ENCODE measurements around the gene GRXCR2. TPM values are rescaled to one million over a fixed set of nuclear protein-coding genes. Genes with fewer than 3 reads are reported as not detected.

Gene GRXCR2
- total RNA-seq, 2 donors from 2014 or later: not detected

DNA sequence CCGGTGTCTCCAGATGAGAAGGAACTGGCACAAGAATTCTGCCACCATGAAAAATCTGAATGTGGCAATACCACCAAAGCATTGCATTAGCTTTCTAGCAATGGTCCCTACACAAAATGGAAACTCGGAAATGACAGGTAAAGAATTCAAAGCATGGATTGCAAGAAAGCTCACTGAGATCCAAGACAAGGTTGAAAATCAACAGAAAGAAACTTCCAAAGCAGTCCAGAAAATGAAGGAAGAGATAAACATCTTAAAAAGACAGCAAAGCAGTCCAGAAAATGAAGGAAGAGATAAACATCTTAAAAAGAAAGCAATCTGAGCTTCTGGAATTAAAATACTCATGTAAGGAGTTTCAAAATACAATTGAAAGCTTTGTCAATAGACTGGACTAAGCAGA lies 16.8 kb upstream of the GRXCR2 start:
- DNase-seq (ENCODE audit: low spot score): no peak
- intact Hi-C loops (cut with DNase I): no loop called here
- 83% methylated on average over 2 of the region's 2 CpGs for WGBS

DNA sequence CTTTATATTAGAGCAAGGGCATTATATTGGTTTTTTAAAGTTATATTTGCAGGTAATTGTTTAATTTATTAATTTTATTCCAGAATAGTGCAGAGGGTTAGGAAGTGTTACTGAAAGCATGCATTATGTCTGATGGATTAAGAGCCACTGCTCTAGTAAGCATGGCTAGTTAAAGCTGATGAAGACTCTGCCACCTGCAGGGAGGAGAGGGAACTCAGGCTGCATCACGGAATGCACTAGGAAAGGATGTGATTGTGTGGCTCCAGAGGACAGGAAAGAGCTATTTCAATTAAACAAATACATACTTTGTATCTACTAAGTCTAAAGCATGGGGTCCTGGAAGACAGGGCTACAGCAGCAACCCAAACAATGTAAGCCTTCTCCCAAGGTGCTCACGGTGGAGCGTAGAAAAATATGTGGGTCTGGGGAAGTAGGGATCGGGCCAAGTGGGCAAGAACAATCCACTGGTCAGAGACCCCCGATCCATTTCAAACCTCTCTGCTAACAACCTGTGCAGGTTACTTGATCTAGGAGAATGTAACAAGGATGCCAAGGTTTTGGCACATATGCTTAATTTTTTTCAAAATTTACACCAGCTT lies 15.3 kb upstream of the GRXCR2 start:
- intact Hi-C loops (cut with DNase I): no loop called here
- 76% methylated on average over 5 of the region's 5 CpGs for WGBS
- TF ChIP-seq, protein P1, sequence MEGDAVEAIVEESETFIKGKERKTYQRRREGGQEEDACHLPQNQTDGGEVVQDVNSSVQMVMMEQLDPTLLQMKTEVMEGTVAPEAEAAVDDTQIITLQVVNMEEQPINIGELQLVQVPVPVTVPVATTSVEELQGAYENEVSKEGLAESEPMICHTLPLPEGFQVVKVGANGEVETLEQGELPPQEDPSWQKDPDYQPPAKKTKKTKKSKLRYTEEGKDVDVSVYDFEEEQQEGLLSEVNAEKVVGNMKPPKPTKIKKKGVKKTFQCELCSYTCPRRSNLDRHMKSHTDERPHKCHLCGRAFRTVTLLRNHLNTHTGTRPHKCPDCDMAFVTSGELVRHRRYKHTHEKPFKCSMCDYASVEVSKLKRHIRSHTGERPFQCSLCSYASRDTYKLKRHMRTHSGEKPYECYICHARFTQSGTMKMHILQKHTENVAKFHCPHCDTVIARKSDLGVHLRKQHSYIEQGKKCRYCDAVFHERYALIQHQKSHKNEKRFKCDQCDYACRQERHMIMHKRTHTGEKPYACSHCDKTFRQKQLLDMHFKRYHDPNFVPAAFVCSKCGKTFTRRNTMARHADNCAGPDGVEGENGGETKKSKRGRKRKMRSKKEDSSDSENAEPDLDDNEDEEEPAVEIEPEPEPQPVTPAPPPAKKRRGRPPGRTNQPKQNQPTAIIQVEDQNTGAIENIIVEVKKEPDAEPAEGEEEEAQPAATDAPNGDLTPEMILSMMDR (IDR thresholded peaks at IDR 0.05): peak in 3 of 4 experiments; percentile 10 to 56 (median 38)
- no peak for TF ChIP-seq POLR2AphosphoS5 (IDR thresholded peaks at IDR 0.05)
- no peak for TF ChIP-seq POLR2A (IDR thresholded peaks at IDR 0.05)

More for the DNA sequence above, 16.8 kb upstream of the GRXCR2 start:
- Histone ChIP-seq H3K4me3 (no peak overlapping the region), H3K4me1 (replicated peaks) (no peaks in the 10 kb centered on the region), H3K27ac (no peak overlapping the region), H3K27me3 (replicated peaks; ENCODE audit: insufficient read depth) (no peaks in the 10 kb centered on the region), H3K36me3 (no peaks in the 10 kb centered on the region), H3K9me3 (no peaks in the 10 kb centered on the region)
- TF ChIP-seq, protein P1 (IDR thresholded peaks at IDR 0.05): no peak
- TF ChIP-seq POLR2A (IDR thresholded peaks at IDR 0.05): no peak
- no peak for TF ChIP-seq POLR2AphosphoS5 (IDR thresholded peaks at IDR 0.05)

DNA sequence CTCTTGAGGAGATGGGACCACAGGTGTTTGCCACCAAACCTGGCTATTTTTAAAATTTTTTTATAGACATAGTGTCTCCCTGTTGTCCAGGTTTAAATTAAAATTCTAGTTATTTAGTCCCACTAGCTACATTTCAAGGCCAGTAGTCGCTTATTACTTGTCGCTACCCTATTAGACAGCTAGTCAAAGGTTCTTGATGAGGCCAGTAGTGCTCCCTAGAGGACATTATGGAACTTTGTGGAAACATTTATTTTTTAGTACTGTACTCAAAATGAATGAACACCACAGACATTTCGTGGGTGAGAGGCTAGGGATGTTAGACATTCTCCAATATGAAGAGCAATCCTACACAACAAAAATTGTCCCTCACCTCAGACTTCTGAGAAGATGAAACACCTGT lies 14.4 kb upstream of the GRXCR2 start:
- H3K27me3 ChIP-seq (replicated peaks; ENCODE audit: insufficient read depth): no peaks in the 10 kb centered on the region
- 85% methylated on average over 3 of the region's 3 CpGs for WGBS
- TF ChIP-seq POLR2AphosphoS5 (IDR thresholded peaks at IDR 0.05) (no peak), POLR2A (IDR thresholded peaks at IDR 0.05) (no peak)
- TF ChIP-seq, protein P1 (IDR thresholded peaks at IDR 0.05): no peak
- H3K4me1 ChIP-seq (replicated peaks): no peaks in the 10 kb centered on the region
- no peaks in the 10 kb centered on the region for H3K36me3 ChIP-seq
- no peak for DNase-seq (ENCODE audit: low spot score)
- intact Hi-C loops (cut with DNase I): no loop called here
- no peak overlapping the region for H3K27ac ChIP-seq
- no peak overlapping the region for H3K4me3 ChIP-seq
- no peaks in the 10 kb centered on the region for H3K9me3 ChIP-seq

More for the DNA sequence above, 15.3 kb upstream of the GRXCR2 start:
- DNase-seq (ENCODE audit: low spot score): no peak
- H3K27me3 ChIP-seq (replicated peaks; ENCODE audit: insufficient read depth): no peaks in the 10 kb centered on the region
- no peaks in the 10 kb centered on the region for H3K4me1 ChIP-seq (replicated peaks)
- H3K4me3 ChIP-seq: no peak overlapping the region
- H3K36me3 ChIP-seq: no peaks in the 10 kb centered on the region
- H3K27ac ChIP-seq: no peak overlapping the region
- no peaks in the 10 kb centered on the region for H3K9me3 ChIP-seq

DNA sequence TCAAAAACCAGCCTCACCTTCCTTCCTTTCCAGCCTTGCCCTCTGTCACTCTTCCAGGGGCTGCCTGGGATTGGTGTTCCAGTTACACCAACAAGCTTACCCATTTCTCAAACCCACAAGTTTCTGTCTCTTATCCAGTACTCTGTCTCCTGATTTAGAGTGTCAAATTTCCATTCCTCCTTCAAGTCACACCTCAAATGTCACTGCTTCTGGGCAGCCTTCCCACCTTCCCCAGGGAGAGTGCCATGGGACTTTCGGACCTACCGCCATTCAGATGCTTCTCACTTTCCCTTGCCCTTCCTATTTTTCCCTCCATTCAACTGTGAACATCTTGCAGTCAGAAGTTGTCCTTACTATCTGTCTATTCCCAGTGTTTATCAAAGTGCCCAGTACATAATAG lies 2.0 kb upstream of the GRXCR2 start:
- no peak for TF ChIP-seq POLR2A (IDR thresholded peaks at IDR 0.05)
- no peak for TF ChIP-seq POLR2AphosphoS5 (IDR thresholded peaks at IDR 0.05)
- TF ChIP-seq, protein P1 (IDR thresholded peaks at IDR 0.05): no peak
- 94% methylated on average over 2 of the region's 2 CpGs for WGBS

DNA sequence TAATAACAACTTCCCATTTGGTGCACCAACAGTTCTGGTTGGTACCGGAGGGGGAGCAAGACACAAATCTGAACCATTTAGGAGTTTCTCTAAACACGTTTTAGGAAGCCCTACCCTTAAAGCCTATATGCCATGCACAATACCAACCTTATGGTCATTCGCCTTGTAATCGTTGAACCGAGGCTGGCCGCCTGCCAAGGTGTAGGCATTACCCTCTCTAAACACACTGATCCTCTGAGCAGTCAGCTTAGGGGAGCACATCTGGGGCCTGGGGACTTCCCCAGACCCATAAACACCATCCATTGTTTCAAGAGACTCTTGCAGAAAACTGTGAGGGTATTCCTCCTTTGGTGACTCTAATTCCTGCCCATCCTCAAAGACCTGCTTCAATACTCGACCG lies 328 bp downstream of the GRXCR2 start:
- Histone ChIP-seq H3K27ac (no peak overlapping the region), H3K27me3 (replicated peaks; ENCODE audit: insufficient read depth) (no peaks in the 10 kb centered on the region), H3K4me1 (replicated peaks) (no peaks in the 10 kb centered on the region), H3K4me3 (no peak overlapping the region), H3K36me3 (no peaks in the 10 kb centered on the region), H3K9me3 (no peaks in the 10 kb centered on the region)
- TF ChIP-seq, protein P1 (IDR thresholded peaks at IDR 0.05): no peak
- WGBS: 69% methylated on average over 8 of the region's 8 CpGs
- intact Hi-C loops (cut with DNase I): no loop called here
- no peak for DNase-seq (ENCODE audit: low spot score)

More for the DNA sequence above, 2.0 kb upstream of the GRXCR2 start:
- intact Hi-C loops (cut with DNase I): no loop called here
- H3K4me1 ChIP-seq (replicated peaks): no peaks in the 10 kb centered on the region
- H3K36me3 ChIP-seq: no peaks in the 10 kb centered on the region
- H3K9me3 ChIP-seq: no peaks in the 10 kb centered on the region
- no peak overlapping the region for H3K4me3 ChIP-seq
- H3K27ac ChIP-seq: no peak overlapping the region
- DNase-seq (ENCODE audit: low spot score): no peak
- H3K27me3 ChIP-seq (replicated peaks; ENCODE audit: insufficient read depth): no peaks in the 10 kb centered on the region

All from prostate gland (tissue), 2 donors.